RWPE2 (cell line): Measurements from ENCODE around the gene LOXL4.

Experiments
- ATAC-seq: fragments of 200-7000 bp; cut with Tn5 transposase; 3 replicates; pipeline ENCODE4 v1.9.1; 2021; ENCODE audit warnings: low read depth
- DNase-seq: peaks from one replicate; pipeline ENCODE4 v3.0.0-alpha.2; 2020; ENCODE audit warnings: low spot score
- H3K27ac ChIP-seq: fragments of 450-650 bp; 2 replicates; pipeline ENCODE4 v1.5.1; 2017; ENCODE audit warnings: mild to moderate bottlenecking; ENCODE audit not compliant: poor library complexity, severe bottlenecking
- H3K27me3 ChIP-seq: fragments of 250-450 bp; sonication (Bioruptor Pico); 2 replicates; pipeline ENCODE4 v1.5.1; 2021; ENCODE audit warnings: mild to moderate bottlenecking, moderate library complexity; ENCODE audit not compliant: insufficient read depth, poor library complexity, severe bottlenecking
- H3K36me3 ChIP-seq: fragments of 250-450 bp; sonication (Bioruptor Pico); 2 replicates; pipeline ENCODE4 v1.5.1; 2020; ENCODE audit warnings: low read depth, mild to moderate bottlenecking, moderate library complexity
- H3K4me1 ChIP-seq: fragments of 250-450 bp; sonication (Bioruptor Pico); 2 replicates; pipeline ENCODE4 v1.5.1; 2021; ENCODE audit warnings: mild to moderate bottlenecking, moderate library complexity; ENCODE audit not compliant: insufficient read depth, poor library complexity, severe bottlenecking
- H3K4me3 ChIP-seq: fragments of 250-450 bp; sonication (Bioruptor Pico); 2 replicates; pipeline ENCODE4 v1.5.1; 2021; ENCODE audit warnings: mild to moderate bottlenecking, moderate library complexity; ENCODE audit not compliant: severe bottlenecking
- H3K9me3 ChIP-seq: fragments of 250-450 bp; sonication (Bioruptor Pico); 2 replicates; pipeline ENCODE4 v1.5.1; 2021; ENCODE audit warnings: mild to moderate bottlenecking, moderate library complexity; ENCODE audit not compliant: severe bottlenecking
- CTCF ChIP-seq: fragments of 450-650 bp; IDR thresholded peaks from one replicate; pipeline ENCODE4 v1.5.1; 2017; ENCODE audit warnings: mild to moderate bottlenecking, moderate library complexity; ENCODE audit not compliant: poor library complexity, severe bottlenecking

Gene LOXL4

GRCh38 chr10:98263088-98263487, 4.9 kb downstream of the LOXL4 start:
- Histone ChIP-seq H3K4me3 (no peak overlapping the region), H3K27me3 (no peaks in the 10 kb centered on the region), H3K27ac (no peak overlapping the region), H3K36me3 (no peaks in the 10 kb centered on the region), H3K4me1 (no peaks in the 10 kb centered on the region), H3K9me3 (no peaks in the 10 kb centered on the region)
- ATAC-seq (no peak), DNase-seq (no peak)
- TF ChIP-seq CTCF, result no peak

- DNase-seq, result no peak
Observed at GRCh38 chr10:98262571-98262970, 5.4 kb downstream of the LOXL4 start.

DNA sequence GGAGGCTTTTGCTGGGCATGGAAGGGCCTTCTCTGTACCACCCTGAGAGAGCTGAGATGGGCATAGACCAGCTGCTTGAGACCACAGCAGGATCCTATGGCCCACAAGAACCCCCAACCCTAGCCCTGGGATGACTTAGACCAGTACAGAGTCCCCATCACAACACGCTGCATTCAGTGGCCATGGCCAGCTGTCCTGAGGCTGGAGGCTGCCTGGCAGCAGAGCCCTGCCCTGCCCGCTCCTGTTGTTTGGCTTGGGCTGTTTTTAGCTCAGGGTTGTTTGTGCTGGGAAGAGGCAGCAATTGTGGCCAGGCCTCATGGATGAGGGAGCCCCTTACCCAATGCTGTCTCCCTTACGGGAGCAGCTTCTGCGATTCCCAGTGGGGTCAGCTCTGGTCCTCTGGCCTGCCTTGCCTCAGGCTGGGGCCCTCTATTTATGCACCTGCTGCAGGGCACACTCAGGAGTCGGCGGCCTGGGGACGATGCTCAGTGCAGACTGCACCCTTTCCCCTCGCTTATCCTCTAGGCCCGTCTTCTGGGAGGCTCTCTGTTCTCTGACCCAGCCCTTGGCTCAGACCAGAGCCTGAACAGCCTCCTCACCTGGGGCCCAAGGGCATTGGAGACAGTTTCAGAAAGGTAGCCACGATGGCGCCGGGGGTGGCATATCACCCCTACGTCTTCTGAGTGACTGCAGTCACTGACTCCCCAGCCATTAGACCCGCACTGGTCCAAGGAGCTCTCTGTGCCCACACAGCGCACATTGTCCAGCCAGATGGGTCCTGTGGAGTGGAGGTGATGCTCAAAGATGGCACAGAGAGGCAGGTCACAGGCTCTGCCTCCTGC, 6.3 kb downstream of the LOXL4 start:
- no peak for ATAC-seq
- Histone ChIP-seq H3K27ac (no peak overlapping the region), H3K4me3 (no peak overlapping the region), H3K36me3 (no peaks in the 10 kb centered on the region), H3K27me3 (no peaks in the 10 kb centered on the region), H3K4me1 (no peaks in the 10 kb centered on the region), H3K9me3 (no peaks in the 10 kb centered on the region)
- DNase-seq, result no peak
- no peak for TF ChIP-seq CTCF

More at GRCh38 chr10:98262571-98262970, 5.4 kb downstream of the LOXL4 start:
- peak; percentile 46 for TF ChIP-seq CTCF
- Histone ChIP-seq H3K4me1 (no peaks in the 10 kb centered on the region), H3K36me3 (no peaks in the 10 kb centered on the region), H3K27ac (no peak overlapping the region), H3K4me3 (no peak overlapping the region), H3K9me3 (no peaks in the 10 kb centered on the region), H3K27me3 (no peaks in the 10 kb centered on the region)
- ATAC-seq, result 0 out of 3 replicates have a peak, but pooled peaks have one; percentile 20

GRCh38 chr10:98260752-98261151, 7.2 kb downstream of the LOXL4 start:
- no peaks in the 10 kb centered on the region for H3K9me3 ChIP-seq
- no peaks in the 10 kb centered on the region for H3K36me3 ChIP-seq
- no peak overlapping the region for H3K4me3 ChIP-seq
- H3K27me3 ChIP-seq, result no peaks in the 10 kb centered on the region
- H3K4me1 ChIP-seq, result no peaks in the 10 kb centered on the region
- no peak for TF ChIP-seq CTCF
- no peak for ATAC-seq
- H3K27ac ChIP-seq, result no peak overlapping the region
- DNase-seq, result no peak

GRCh38 chr10:98260350-98260749, 7.6 kb downstream of the LOXL4 start:
- H3K9me3 ChIP-seq, result no peaks in the 10 kb centered on the region
- no peaks in the 10 kb centered on the region for H3K4me1 ChIP-seq
- no peaks in the 10 kb centered on the region for H3K27me3 ChIP-seq
- no peak for ATAC-seq
- no peaks in the 10 kb centered on the region for H3K36me3 ChIP-seq
- no peak for TF ChIP-seq CTCF
- DNase-seq, result no peak
- H3K4me3 ChIP-seq, result no peak overlapping the region
- H3K27ac ChIP-seq, result no peak overlapping the region
